ENCODE results near the gene PLP1.

Gene PLP1

DNA sequence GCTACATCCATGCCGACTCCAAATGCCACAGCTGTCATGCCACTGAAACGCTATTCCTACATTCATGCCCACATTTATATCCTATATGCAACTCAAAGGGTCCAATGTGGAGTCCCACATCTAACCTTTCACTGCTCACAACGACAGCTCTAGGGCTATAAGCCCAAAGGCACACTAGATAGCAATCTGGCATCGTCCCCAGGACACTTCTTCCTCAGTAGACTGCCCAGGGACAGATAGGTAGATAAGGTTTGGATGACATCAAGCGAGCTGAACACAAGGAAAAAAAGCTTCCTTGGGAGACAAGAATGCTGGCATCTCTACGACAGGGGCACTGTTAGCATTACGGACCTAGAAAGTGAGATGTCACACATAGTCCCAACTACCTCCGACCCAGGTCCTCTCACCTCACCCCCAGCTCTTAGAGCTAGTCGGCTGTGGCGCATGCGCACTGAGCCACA lies 54.7 kb downstream of the PLP1 start:
- DNase-seq: no peak

DNA sequence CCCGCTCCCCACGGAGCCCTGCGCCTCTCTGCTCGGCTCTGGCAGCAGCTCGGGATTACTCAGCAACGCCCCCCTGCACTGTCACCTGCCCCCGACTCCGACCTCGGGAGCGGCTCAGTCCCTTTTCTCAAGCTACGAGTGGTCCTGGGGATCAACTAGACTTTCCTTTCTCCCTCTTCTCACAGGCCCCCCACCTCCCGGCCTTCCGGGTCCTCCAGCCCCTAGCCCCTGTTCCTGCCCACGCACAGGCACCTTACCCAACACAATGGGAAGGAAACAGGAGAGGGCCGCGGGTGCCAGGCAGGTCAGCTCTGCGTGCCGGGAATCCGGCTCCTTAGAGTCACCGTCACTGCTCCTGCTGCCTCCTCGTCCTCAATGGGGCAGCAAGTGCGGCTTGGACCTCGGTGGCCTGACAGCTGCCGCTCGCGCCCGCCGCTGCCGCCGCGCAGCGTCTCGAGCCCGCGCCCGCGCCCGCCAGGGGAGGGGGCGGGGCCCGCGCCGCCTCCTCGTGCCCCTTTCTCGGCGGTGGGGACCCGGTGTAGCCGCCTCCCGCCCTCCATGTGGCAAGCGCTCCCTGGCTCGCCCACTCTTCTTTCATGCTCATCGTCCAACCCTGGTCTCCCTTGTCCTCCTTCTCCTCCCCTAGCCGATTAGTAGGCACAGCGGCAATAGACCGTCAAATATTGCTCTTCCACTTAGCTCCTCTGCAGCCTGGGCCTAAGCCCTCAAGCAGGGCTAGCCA lies 55.3 kb downstream of the PLP1 start, which contains the start of gene RAB9B:
Gene RAB9B (minus strand): TSS at position 455 of the 742 bp plus-strand sequence. CDS start 6,473 bp downstream, outside the sequence.
- DNase-seq: peak; percentile 55

DNA sequence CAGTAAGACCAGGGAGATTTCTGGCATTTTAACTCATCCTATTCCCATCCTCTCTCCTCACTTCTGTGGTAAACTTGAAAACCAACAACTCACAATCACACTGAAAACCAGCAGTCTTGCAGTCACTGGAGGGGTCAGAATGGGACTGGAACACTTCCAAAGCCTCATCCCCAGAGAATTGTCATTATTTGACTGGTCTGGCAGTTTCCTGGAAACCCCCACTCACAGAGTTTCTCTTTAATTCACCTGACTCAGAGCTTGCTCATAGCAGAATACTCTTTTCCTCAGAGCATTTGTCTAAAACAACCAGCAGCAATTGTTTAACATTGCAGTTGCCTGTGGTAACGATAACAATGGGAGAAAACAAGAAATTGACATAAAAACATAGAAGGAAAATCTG lies 62.8 kb downstream of the PLP1 start:
- DNase-seq: no peak

Data from CD4-positive, alpha-beta T cell treated with Interleukin-17A for 1 hour (primary cell).